NK-92 treated with Interleukin-12 subunit alpha and Interleukin-12 subunit beta, amount 100 ng/mL, for 24 hours (cell line): ENCODE measurements around the gene KLK2.

Experiments
- DNase-seq: peaks from one replicate; lab custom pipeline; 2025; lab: John Stamatoyannopoulos, UW

Gene KLK2

GRCh38 chr19:50850738-50851137 is 22.5 kb upstream of the KLK2 start:
- DNase-seq, result no peak

GRCh38 chr19:50851620-50852019 is 21.6 kb upstream of the KLK2 start:
- DNase-seq, result no peak

GRCh38 chr19:50854636-50855410 is 18.4 kb upstream of the KLK2 start, which contains the start of gene KLK3:
Gene KLK3, plus strand, starts transcription at chr19:50854915. Its CDS starts 41 bp downstream, at chr19:50854956.
- DNase-seq, result no peak

GRCh38 chr19:50857366-50857765 is 15.9 kb upstream of the KLK2 start:
- no peak for DNase-seq

GRCh38 chr19:50858886-50859285 is 14.4 kb upstream of the KLK2 start:
- DNase-seq, result no peak

GRCh38 chr19:50859849-50860248 is 13.4 kb upstream of the KLK2 start:
- no peak for DNase-seq

GRCh38 chr19:50861010-50861409 is 12.2 kb upstream of the KLK2 start:
- DNase-seq, result no peak

- no peak for DNase-seq
Observed at GRCh38 chr19:50861496-50862286, 11.5 kb upstream of the KLK2 start.

- no peak for DNase-seq
Observed at GRCh38 chr19:50869479-50869878, 3.8 kb upstream of the KLK2 start.

GRCh38 chr19:50870417-50871089 is 2.7 kb upstream of the KLK2 start:
- no peak for DNase-seq

- no peak for DNase-seq
Observed at GRCh38 chr19:50874211-50874610, 972 bp downstream of the KLK2 start.

GRCh38 chr19:50875795-50876422 is 2.7 kb downstream of the KLK2 start:
- DNase-seq, result no peak

GRCh38 chr19:50876456-50876855 is 3.2 kb downstream of the KLK2 start:
- no peak for DNase-seq

GRCh38 chr19:50877338-50877737 is 4.1 kb downstream of the KLK2 start:
- DNase-seq, result no peak

- DNase-seq, result no peak
Observed at GRCh38 chr19:50878851-50879250, 5.6 kb downstream of the KLK2 start.

- no peak for DNase-seq
Observed at GRCh38 chr19:50880241-50880640, 7.0 kb downstream of the KLK2 start.

- no peak for DNase-seq
Observed at GRCh38 chr19:50882188-50882587, 8.9 kb downstream of the KLK2 start.

GRCh38 chr19:50889638-50890037 is 16.4 kb downstream of the KLK2 start:
- no peak for DNase-seq

GRCh38 chr19:50890422-50891252 is 17.4 kb downstream of the KLK2 start:
- no peak for DNase-seq

- no peak for DNase-seq
Observed at GRCh38 chr19:50891253-50891625, 18.0 kb downstream of the KLK2 start.

GRCh38 chr19:50893047-50893736 is 20.0 kb downstream of the KLK2 start:
- DNase-seq, result no peak
